ENCODE measurements around the gene ERFE.

Gene ERFE

DNA sequence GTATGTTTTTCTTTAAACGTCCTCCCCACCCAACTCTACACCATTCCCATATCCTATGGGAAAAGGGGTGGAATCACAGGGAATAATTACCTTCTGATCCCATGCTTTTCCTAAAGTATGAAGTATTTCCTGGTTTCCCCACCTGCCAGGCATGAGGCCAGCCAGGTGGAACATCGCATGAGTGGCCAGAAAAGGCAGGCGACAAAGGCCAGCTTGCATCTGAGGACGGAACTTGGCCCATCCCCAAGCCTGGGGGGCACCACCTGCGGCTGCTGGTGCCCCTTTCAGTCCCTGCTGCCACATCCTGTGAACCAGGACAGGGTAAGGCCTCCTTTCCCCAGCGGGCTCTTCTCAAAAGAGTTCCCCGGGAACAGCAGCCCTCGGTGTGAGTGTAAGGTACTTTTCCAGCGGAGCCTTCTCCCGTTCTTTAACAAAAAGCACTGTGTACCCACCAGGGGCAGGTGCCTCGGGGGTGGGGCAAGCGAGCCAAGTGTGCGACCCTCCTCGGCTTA, 1.2 kb upstream of the ERFE start:
- DNase-seq = peak in 1 of 2 experiments; percentile 49

DNA sequence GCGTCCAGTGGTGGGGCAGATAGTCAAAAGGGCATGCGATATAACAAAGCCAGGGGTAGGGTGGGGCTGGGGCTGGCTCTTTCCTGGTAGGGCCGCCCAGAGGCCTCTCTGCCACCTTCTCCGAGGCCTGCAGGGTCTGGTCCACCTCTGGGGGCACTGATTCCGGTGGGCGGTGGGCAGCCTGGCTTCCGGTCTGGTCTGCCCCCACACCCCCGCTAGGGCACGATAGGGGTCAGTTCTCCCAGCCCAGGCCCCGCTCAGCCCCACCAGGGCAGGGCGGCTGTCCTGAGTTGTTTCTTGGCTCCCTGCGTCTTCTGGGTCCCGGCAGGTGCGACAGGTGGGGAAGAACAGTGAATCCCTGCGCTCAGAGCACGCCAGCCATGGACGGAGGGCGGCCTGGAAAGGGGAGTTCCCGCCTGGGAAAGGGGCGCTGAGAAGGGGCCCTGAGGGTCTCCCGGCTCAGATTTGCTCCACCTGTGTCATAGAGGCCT, 707 bp upstream of the ERFE start:
- no peak for DNase-seq

DNA sequence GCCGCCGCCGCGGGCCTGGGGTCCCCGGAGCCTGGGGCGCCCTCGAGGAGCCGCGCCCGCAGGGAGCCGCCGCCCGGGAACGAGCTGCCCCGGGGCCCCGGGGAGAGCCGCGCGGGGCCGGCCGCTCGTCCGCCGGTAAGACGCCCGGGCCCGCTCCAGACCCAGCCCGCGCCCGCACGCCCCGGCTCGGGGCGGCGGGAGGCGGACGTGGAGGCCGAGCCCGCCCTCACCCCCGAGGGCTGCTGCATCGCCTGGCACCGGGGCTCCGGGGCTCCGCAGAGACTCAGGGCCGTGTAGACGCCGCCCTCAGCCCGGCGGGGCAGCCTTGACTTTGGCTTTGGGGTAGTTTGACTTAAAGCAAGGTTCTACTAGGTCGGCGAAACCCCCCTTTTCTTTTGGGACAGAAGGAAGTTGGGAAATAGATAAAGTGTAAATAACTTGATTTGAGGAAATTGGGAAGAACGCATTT, 335 bp downstream of the ERFE start:
- no peak for DNase-seq

DNA sequence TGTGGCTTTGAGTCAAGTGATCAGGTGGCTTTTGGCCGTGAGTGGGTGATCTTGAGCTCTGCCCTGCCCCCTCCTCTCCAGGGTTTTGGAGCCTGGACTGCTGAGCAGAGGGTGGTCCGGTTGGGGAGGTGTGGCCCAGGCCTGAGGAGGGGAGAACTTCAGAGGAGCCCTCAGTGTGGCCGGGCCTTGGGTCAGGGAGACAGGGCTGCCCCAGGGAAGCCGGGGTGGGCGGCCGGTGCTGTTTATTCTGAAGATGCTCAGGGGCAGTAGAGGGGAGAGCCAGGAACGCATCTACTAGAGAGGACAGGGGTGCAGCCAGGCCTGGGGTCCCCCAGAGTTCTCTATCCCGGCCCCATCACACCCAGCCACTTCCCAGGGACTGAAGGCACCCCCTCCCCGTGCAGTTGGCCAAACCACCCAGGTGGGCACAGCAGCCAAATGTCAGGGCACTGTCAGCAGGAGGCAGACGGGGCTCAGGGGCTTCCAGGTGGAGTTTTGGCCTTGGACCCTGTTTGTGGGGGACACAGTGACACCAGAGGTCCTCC, 963 bp downstream of the ERFE start:
- no peak for DNase-seq

DNA sequence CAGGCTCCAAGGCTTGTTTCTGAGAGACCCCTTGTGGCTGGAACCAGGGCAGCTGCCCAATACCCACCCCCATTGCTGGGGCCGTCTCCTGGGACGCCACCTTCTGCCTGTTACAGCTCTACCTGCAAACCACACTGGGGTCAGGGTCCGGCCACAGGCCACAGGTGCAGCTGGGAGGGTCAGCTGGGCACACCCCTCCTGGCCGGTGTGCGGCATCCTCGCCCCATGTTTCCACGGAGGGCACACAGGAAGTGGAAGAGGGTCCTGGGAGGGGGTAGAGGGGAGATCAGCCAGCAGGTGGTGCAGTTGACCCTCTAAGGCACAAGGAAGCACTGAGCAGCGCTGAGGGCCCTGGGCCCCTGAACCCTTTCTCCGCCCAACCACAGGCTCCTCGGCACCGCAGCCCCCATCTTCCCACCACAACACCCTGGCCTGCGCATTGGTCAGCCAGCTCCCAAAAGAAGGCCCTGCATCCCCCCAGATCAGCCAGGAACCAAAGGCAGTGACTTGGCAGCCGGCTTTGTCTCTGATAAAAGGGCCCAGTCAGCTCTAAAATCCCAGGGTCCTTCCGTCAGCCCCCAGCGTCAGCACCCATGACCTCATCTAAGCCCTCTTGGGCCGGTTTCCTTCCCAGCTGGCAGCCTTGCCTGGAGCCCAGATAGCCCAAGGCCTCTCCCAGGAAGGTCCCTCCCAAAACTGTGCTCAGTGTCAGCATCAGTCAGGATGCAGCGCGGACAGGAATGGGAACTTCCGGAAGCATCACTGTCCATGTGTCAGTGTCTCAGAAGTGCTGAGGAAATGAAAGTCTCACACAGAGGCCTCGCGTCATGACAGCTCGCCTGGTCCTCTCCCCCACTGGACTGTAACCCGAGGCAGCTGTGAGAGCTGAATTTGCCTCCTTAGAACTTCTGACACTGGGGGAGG, 1.7 kb downstream of the ERFE start:
- DNase-seq = peak in 1 of 2 experiments; percentile 41

DNA sequence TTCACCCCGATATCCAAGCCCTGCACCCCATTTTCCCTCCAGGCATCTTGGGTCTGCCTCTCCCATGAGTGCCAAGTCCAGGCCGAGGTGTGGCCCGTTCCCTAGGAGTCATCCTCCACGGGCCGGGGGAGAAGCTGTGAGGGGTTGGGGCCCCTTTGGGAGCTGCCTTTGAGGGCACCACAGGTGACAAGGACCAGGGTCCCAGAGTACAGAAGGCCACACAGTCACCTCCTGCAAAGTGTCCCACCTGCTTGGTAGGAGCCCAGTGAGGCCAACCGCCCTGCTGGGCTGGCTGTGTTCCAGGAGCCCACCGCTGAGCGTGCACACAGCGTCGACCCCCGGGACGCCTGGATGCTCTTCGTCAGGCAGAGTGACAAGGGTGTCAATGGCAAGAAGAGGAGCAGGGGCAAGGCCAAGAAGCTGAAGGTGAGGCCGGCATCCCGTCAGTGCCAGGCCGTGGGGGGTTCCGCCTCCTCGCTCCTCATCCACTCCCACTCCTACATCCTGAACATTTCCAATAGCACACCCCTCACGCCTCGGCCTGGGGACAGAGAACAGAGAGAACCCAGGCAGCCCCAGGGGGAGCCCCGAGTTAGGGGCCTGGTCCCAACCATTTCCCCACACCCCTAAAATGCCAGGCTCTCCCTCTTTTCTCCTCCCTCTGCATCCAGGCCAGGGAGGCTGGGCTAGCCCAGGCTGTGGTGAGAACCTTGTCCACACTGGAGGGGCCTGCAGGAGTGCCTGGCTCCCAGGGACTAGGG, 2.7 kb downstream of the ERFE start:
- no peak for DNase-seq

DNA sequence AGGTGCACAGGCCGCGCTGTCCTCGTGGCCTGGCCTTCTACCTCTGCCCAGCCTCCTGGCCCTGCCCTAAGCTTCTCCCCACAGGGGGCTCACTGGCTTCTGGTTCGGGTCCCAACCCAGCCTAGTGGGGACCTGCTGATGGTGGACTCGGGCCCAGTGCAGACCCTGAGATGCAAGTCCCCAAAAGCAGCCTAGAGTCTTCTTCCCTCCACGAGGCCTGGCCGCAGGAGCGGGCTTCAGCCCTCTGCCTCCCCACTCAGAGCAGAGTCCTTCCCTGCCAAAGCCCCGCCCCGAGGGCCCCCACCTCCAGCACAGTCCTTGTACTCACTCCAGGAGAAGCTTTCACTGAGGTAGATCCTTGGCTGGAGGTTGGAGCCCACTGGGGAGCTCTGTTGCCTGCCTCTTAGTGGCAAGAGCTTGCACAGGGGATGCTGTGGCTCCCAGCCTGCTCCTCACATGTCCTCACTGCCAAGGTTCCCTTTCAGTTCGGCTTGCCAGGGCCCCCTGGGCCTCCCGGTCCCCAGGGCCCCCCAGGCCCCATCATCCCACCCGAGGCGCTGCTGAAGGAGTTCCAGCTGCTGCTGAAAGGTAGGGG, 3.6 kb downstream of the ERFE start:
- DNase-seq = no peak

GRCh38 chr2:238162846-238163441, 4.2 kb downstream of the ERFE start:
- DNase-seq = no peak

DNA sequence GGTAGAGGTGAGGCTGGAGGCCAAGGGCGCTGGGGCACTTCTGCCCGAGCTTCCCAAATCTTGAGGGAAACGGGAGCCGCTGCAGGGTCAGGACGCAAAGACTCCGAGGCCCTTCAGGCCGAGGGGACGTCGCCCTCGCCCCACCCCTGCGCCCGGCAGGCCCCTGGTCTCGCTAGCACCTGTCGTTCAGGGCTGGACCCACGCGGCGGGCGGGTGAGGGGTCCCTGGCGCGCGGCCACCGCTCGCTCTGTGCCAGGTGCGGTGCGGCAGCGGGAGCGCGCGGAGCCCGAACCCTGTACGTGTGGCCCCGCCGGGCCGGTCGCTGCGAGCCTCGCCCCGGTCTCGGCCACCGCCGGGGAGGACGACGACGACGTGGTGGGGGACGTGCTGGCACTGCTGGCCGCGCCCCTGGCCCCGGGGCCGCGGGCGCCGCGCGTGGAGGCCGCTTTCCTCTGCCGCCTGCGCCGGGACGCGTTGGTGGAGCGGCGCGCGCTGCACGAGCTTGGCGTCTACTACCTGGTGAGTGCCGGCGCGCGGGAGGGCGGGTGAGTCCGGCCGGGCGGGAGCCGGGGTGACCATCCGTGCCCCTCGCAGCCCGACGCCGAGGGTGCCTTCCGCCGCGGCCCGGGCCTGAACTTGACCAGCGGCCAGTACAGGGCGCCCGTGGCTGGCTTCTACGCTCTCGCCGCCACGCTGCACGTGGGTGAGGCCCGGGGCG, 4.9 kb downstream of the ERFE start:
- DNase-seq = no peak

DNA sequence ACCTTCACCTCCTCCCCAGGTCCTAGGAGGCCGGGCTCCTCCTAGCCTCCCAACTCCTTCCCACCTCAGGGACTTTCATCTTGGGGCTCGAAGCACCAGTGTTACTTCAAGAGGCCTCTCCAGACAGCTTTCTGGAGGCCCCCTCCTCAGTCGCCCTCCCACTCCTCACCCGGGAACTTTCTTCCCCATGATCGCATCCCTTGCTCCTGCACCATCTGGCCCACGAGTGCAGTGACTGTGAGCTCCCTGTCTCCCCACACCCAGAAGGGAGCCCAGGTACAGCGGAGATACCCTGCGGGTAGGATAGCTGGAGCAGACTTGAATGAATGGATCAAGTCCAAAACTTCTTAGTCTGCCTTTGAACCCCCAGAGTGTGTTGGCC, 6.1 kb downstream of the ERFE start:
- no peak for DNase-seq

GRCh38 chr2:238165288-238165921, 6.6 kb downstream of the ERFE start:
- DNase-seq = no peak

DNA sequence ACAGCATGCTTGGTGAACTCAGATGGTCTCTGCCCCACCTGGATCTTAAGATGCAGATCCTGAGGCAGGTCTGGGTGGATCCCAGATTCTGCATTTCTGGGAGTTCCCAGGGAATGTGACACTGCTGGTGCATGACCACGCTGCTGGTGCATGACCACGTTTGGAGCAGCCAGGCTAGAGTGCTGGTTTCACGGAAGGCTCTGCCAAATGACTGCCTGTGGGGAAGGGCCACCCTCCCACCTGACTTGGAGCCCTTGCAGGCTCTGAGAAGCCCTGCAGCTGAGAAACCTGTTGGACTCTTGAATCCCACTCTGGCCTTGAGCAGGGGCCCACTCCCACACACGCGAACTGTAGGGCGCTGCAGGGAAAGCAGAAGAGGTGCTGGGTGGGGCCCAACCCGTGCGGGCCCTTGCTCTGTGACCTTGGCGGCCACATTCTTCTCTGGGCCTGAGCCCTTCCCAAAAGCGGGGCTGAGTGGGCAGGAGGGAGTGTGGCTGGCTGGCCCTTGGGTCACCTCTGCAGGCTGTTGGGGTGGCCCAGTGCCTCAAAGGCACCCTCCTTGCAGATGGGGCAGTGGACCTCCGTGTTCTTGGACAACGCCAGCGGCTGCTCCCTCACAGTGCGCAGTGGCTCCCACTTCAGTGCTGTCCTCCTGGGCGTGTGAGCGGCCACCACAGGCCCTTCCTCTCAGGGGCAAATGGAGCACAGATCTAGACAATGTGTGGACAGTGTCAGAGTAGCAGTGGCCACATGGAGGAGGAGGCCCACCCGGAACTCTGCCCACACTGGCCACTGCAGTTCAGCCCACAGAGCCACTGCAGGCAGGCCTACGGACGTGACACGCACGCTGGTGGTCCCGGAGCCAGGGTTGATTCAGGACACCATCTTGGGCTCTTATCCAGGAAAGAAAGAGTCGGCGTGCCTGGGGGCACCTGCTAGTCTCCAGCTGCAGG, 7.9 kb downstream of the ERFE start:
- DNase-seq = no peak

GRCh38 chr2:238167344-238167715, 8.6 kb downstream of the ERFE start:
- no peak for DNase-seq

DNA sequence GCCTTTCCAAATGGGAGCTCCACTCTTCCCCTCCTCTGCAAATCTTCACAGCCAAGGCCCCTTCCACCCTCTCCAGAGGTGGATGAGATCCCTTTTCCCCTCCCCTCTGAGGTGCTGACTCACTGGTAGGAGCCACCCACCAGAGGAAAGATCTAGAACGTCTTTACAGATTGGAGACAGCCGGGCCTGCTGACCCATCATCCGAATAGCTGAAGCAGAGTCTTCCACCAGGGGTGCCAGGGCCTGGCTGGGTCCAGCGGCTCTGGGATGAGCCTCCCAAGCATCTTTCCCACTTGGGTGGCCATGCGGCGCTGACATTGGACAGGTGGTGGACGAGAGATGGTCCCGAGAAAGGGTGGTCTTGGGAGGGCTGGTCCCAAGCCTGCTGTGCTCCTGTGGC, 9.0 kb downstream of the ERFE start:
- DNase-seq = no peak

- no peak for DNase-seq
Measured at GRCh38 chr2:238168196-238169047, 9.7 kb downstream of the ERFE start.

GRCh38 chr2:238169048-238169707, 10.4 kb downstream of the ERFE start:
- no peak for DNase-seq

DNA sequence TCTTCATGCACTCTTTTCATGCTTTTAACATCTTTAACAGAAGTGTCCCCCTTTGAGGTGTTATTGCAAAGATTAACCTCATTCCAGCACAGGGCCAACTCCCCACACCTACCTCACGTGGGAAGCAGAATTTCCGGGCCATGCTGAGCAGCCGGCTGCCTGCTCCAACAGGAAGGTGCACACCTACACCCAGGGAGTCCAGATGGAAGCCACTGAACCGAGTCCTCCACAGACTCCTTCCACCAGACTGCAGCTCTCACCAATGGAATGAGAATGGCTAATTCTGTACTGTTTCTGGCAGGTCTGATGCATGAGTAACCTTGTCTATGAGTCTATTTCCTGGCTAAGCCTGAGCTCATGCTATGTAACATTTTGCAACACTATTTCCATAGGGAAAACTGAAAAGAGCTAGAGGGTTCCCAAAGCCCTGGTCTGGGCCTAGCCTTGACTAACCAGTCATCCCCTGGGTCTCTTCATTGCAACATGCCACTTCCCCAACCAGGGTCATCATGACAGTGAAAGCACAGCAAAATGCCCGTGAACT, 11.0 kb downstream of the ERFE start:
- DNase-seq = no peak

GRCh38 chr2:238170386-238171071, 11.8 kb downstream of the ERFE start:
- DNase-seq = no peak

Data from SHP77 (cell line).